HL-60 (cell line): ENCODE data around the gene NDUFC1.
A peak's percentile ranks its signal among the peaks of the same experiment; 100 is the strongest.

Source experiments
- DNase-seq, 2 experiments: peaks; one replicate each; pipeline ENCODE4 v3.0.0-alpha.2; 2010 to 2020; ENCODE audit warnings: low read depth in 1 of 2, low spot score in 1 of 2
- H3K27ac ChIP-seq: fragments of 250-450 bp; sonication (Bioruptor Pico); replicated peaks from 2 replicates; pipeline ENCODE4 v1.5.1; 2020; ENCODE audit warnings: mild to moderate bottlenecking, moderate library complexity
- H3K27me3 ChIP-seq: fragments of 250-450 bp; sonication (Bioruptor Pico); 2 replicates; pipeline ENCODE4 v1.5.1; 2021; ENCODE audit warnings: mild to moderate bottlenecking, moderate library complexity; ENCODE audit not compliant: insufficient read depth, poor library complexity, severe bottlenecking
- H3K4me3 ChIP-seq: replicated peaks from 2 replicates; pipeline ENCODE4 v1.5.1; 2011; ENCODE audit warnings: mild to moderate bottlenecking, control low read depth, low read length; ENCODE audit not compliant: insufficient read depth
- CTCF ChIP-seq: IDR thresholded peaks from one replicate; pipeline ENCODE4 v1.5.1; 2011; ENCODE audit warnings: low read length, control low read depth, inconsistent platforms; ENCODE audit not compliant: insufficient read depth
- GABPA ChIP-seq: IDR thresholded peaks from 2 replicates; pipeline ENCODE4 v1.6.1; 2012; ENCODE audit warnings: low read depth
- POLR2AphosphoS5 ChIP-seq: IDR thresholded peaks from 2 replicates; pipeline ENCODE4 v1.6.1; 2012; ENCODE audit warnings: low read depth
- REST ChIP-seq: IDR thresholded peaks from 2 replicates; pipeline ENCODE4 v1.6.1; 2012; ENCODE audit warnings: low read depth; ENCODE audit not compliant: insufficient replicate concordance
- SPI1 ChIP-seq: IDR thresholded peaks from 2 replicates; pipeline ENCODE4 v1.6.1; 2012; ENCODE audit warnings: low read depth, mild to moderate bottlenecking, borderline replicate concordance

NDUFC1 gene

GRCh38 chr4:139319571-139319970 lies 17.3 kb upstream of the NDUFC1 start:
- Histone ChIP-seq H3K4me3 (no peak overlapping the region), H3K27ac (no peak overlapping the region), H3K27me3 (no peaks in the 10 kb centered on the region)
- TF ChIP-seq SPI1 (no peak), POLR2AphosphoS5 (no peak), GABPA (no peak), CTCF (no peak), REST (no peak)
- DNase-seq: no peak

GRCh38 chr4:139317635-139318034 lies 15.4 kb upstream of the NDUFC1 start:
- Histone ChIP-seq H3K27me3 (no peaks in the 10 kb centered on the region), H3K4me3 (no peak overlapping the region), H3K27ac (no peak overlapping the region)
- no peak for TF ChIP-seq CTCF
- TF ChIP-seq GABPA: no peak
- TF ChIP-seq POLR2AphosphoS5: no peak
- TF ChIP-seq SPI1: no peak
- TF ChIP-seq REST: no peak
- no peak for DNase-seq

GRCh38 chr4:139316733-139317132 lies 14.5 kb upstream of the NDUFC1 start:
- H3K4me3 ChIP-seq: no peak overlapping the region
- H3K27ac ChIP-seq: no peak overlapping the region
- no peaks in the 10 kb centered on the region for H3K27me3 ChIP-seq
- TF ChIP-seq POLR2AphosphoS5: no peak
- no peak for TF ChIP-seq CTCF
- TF ChIP-seq REST: no peak
- peak; percentile 85 for TF ChIP-seq SPI1
- no peak for TF ChIP-seq GABPA
- no peak for DNase-seq
